ENCODE results near the gene MTF2.

DNA sequence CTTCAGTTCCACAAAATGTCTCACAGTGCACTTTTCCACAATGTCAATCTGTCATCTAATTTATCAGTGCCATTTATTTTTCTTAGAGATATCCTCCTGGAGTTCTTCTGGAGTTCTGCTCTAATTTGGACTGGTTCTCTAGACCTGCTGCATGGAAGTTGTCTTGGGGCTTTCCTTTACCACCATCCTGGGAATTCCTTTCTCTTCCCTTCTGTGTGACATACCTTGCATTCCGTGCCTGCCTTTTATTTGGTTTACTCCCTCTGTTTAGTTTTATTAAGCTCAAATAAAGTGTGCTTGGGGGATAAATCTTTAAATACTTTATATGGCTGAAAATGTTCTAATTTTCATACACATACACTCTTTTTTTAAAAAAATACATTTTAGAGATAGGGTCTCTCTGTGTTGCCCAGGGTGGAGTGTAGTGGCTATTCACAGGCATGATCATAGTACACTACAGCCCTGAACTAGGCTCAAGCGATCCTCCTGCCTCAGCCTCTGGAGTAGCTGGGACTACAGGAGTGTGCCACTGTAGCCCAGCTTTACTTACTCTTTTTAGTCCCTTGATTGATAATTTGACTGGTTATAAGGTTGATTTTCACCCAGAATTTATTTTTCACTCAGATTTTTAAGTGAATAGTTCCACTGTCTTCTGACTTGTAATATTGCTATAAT, 14.4 kb downstream of the MTF2 start:
- TF ChIP-seq, protein P1, sequence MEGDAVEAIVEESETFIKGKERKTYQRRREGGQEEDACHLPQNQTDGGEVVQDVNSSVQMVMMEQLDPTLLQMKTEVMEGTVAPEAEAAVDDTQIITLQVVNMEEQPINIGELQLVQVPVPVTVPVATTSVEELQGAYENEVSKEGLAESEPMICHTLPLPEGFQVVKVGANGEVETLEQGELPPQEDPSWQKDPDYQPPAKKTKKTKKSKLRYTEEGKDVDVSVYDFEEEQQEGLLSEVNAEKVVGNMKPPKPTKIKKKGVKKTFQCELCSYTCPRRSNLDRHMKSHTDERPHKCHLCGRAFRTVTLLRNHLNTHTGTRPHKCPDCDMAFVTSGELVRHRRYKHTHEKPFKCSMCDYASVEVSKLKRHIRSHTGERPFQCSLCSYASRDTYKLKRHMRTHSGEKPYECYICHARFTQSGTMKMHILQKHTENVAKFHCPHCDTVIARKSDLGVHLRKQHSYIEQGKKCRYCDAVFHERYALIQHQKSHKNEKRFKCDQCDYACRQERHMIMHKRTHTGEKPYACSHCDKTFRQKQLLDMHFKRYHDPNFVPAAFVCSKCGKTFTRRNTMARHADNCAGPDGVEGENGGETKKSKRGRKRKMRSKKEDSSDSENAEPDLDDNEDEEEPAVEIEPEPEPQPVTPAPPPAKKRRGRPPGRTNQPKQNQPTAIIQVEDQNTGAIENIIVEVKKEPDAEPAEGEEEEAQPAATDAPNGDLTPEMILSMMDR (IDR thresholded peaks at IDR 0.05; ENCODE audit: low read depth, low read length): no peak
- no peak for TF ChIP-seq EZH2phosphoT487 (IDR thresholded peaks at IDR 0.05; ENCODE audit: low read depth)

Measured in OCI-LY3 (cell line).